Activated CD8-positive, alpha-beta T cell treated with anti-CD3 and anti-CD28 coated beads for 36 hours (primary cell): ENCODE data around the gene OR1J2. TPM values are rescaled to one million over a fixed set of nuclear protein-coding genes. Genes with fewer than 3 reads are reported as not detected.
A peak's percentile ranks its signal among the peaks of the same experiment; 100 is the strongest.

ENCODE experiments used
- ATAC-seq: fragments of 200-7000 bp; cut with Tn5 transposase; one replicate; pipeline ENCODE4 v1.10.0; 2021; ENCODE audit warnings: mild to moderate bottlenecking, moderate library complexity
- CTCF ChIA-PET: fragments of 350-600 bp; sonication (Branson Sonifier 250); formaldehyde crosslinking; loops from one replicate; lab custom pipeline; 2021; ENCODE audit warnings: antibody characterized with exemption; lab: Charles Lee
- POLR2A ChIA-PET: fragments of 350-600 bp; sonication (Branson Sonifier 250); formaldehyde crosslinking; loops from one replicate; lab custom pipeline; 2021; ENCODE audit warnings: antibody characterized with exemption; lab: Charles Lee
- DNase-seq: peaks from one replicate; pipeline ENCODE4 v3.0.0-alpha.2; 2020
- H3K27ac Mint-ChIP-seq: one replicate; pipeline ENCODE4 v1.8.0; 2021; ENCODE audit warnings: mild to moderate bottlenecking, mixed read lengths
- H3K27me3 Mint-ChIP-seq: one replicate; pipeline ENCODE4 v1.8.0; 2021; ENCODE audit warnings: mixed read lengths
- H3K36me3 Mint-ChIP-seq: one replicate; pipeline ENCODE4 v1.8.0; 2021; ENCODE audit warnings: low read depth, mixed read lengths
- H3K4me1 Mint-ChIP-seq: one replicate; pipeline ENCODE4 v1.8.0; 2021; ENCODE audit warnings: low read depth, mixed read lengths
- H3K4me3 Mint-ChIP-seq: one replicate; pipeline ENCODE4 v1.8.0; 2021; ENCODE audit warnings: mild to moderate bottlenecking, moderate library complexity, mixed read lengths
- H3K9me3 Mint-ChIP-seq: one replicate; pipeline ENCODE4 v1.8.0; 2021; ENCODE audit warnings: mixed read lengths
- CTCF ChIP-seq: fragments of 200-600 bp; IDR thresholded peaks from one replicate; pipeline ENCODE4 v1.8.0; 2022; ENCODE audit warnings: antibody characterized with exemption, mild to moderate bottlenecking
- intact Hi-C: fragments of 100-400 bp; cut with micrococcal nuclease; formaldehyde crosslinking; loops from one replicate; pipeline ENCODE4 v1.10.0; 2022
- total RNA-seq, 2 experiments: library from RNA; stranded (reverse); gene quantifications; one replicate each; pipeline ENCODE4 v1.2.3, GENCODE V29; 2021

Gene OR1J2
- not detected for total RNA-seq

GRCh38 chr9:122510502-122510901 lies at the start of gene OR1J2:
OR1J2 (plus strand) TSS chr9:122510802; CDS start chr9:122510802, 0 bp downstream.
- intact Hi-C loops, result no loop called here
- Mint-ChIP-seq H3K27ac (no peak within 1 kb of the TSS), H3K27me3 (peaks cover 19% of the 10 kb centered on the region), H3K4me1 (no peaks in the 10 kb centered on the region), H3K4me3 (no peak within 1 kb of the TSS), H3K36me3 (no peaks in the 10 kb centered on the region), H3K9me3 (no peaks in the 10 kb centered on the region)
- DNase-seq (no peak), ATAC-seq (no peak)
- TF ChIP-seq CTCF, result no peak
- ChIA-PET CTCF (interaction anchor here (1.0 kb wide), 1 partner anchor 12 kb away, joined by 5 read pairs; no protein-coding TSS in a partner anchor), POLR2A (interaction anchor here (0.6 kb wide), 1 partner anchor 95 kb away, joined by 3 read pairs; no protein-coding TSS in a partner anchor)

- POLR2A ChIA-PET, result interaction anchor here (0.7 to 1.2 kb wide), 2 partner anchors 8 to 528 kb away, joined by 3 read pairs; no protein-coding TSS in a partner anchor
These were observed 46.6 kb upstream of the OR1J2 start for GRCh38 chr9:122463828-122464632.

GRCh38 chr9:122464633-122465567 lies 45.7 kb upstream of the OR1J2 start:
- Mint-ChIP-seq H3K27me3 (peaks cover 27% of the 10 kb centered on the region), H3K4me1 (peaks cover 14% of the 10 kb centered on the region), H3K27ac (peak overlapping the region; percentile 82), H3K36me3 (no peaks in the 10 kb centered on the region), H3K9me3 (no peaks in the 10 kb centered on the region), H3K4me3 (peak overlapping the region; percentile 77)
- ATAC-seq (peak; percentile 79), DNase-seq (peak; percentile 79)
- ChIA-PET CTCF (interaction anchor here (0.6 to 4.3 kb wide), 25 partner anchors 7 to 530 kb away, joined by 3 to 73 read pairs (median 4); no protein-coding TSS in a partner anchor), POLR2A (no interaction called here)
- intact Hi-C loops, result loop anchor here (2.0 kb wide), 1 partner anchor 346 kb away; no protein-coding TSS in a partner anchor
- peak; percentile 88 for TF ChIP-seq CTCF

More at GRCh38 chr9:122463828-122464632, 46.6 kb upstream of the OR1J2 start:
- peak; percentile 18 for TF ChIP-seq CTCF
- Mint-ChIP-seq H3K4me3 (peak overlapping the region; percentile 77), H3K36me3 (no peaks in the 10 kb centered on the region), H3K27ac (peak overlapping the region; percentile 82), H3K4me1 (peaks cover 14% of the 10 kb centered on the region), H3K9me3 (no peaks in the 10 kb centered on the region), H3K27me3 (peaks cover 28% of the 10 kb centered on the region)
- ATAC-seq (peak; percentile 65), DNase-seq (peak; percentile 61)
- intact Hi-C loops, result loop anchor here (2.0 kb wide), 1 partner anchor 347 kb away; no protein-coding TSS in a partner anchor
- CTCF ChIA-PET, result interaction anchor here (0.6 to 4.3 kb wide), 19 partner anchors 8 to 531 kb away, joined by 3 to 73 read pairs (median 4); no protein-coding TSS in a partner anchor

GRCh38 chr9:122466456-122466855 lies 44.1 kb upstream of the OR1J2 start:
- no peaks in the 10 kb centered on the region for H3K9me3 Mint-ChIP-seq
- H3K4me3 Mint-ChIP-seq, result no peak overlapping the region
- ChIA-PET POLR2A (no interaction called here), CTCF (interaction anchor here (1.4 kb wide), 1 partner anchor 9 kb away, joined by 5 read pairs; no protein-coding TSS in a partner anchor)
- H3K4me1 Mint-ChIP-seq, result peaks cover 14% of the 10 kb centered on the region
- intact Hi-C loops, result no loop called here
- no peak overlapping the region for H3K27ac Mint-ChIP-seq
- no peaks in the 10 kb centered on the region for H3K36me3 Mint-ChIP-seq
- H3K27me3 Mint-ChIP-seq, result peaks cover 22% of the 10 kb centered on the region
- DNase-seq, result no peak
- no peak for TF ChIP-seq CTCF
- ATAC-seq, result no peak
